Measurements from ENCODE around the gene ASPN.

ASPN gene

DNA sequence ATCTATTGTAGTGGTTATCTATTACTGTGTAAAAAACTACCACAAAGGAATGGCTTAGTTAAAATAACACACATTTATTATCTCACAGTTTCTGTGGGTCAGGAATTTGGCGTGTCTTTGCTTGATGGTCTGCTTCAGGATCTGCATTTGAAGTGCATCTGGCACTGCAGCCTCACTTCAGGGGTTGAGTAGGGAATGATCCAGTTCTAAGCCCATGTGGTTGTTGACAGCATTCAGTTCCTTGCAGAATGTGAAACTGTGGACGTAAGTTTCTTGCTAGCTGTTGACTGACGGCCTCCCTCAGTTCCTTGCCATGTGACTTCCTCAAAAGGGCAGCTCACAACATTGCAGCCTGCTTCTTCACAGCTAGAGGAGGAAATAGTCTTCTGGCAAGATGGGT, 75.8 kb downstream of the ASPN start:
- no peak for DNase-seq

Measured in EL (cell line).